H1 (cell line): Measurements from ENCODE around the gene SDSL. TPM values are rescaled to one million over a fixed set of nuclear protein-coding genes. Genes with fewer than 3 reads are reported as not detected.

Experiments used
- CTCF ChIA-PET: fragments of 300-600 bp; sonication (Branson Sonifier 250); formaldehyde crosslinking; loops from one replicate; lab custom pipeline; 2021; ENCODE audit not compliant: partially characterized antibody; lab: Charles Lee
- POLR2A ChIA-PET: fragments of 300-600 bp; sonication (Branson Sonifier 250); formaldehyde crosslinking; loops from one replicate; lab custom pipeline; 2021; ENCODE audit warnings: inconsistent platforms; ENCODE audit not compliant: partially characterized antibody; lab: Charles Lee
- DNase-seq, 2 experiments: peaks; one replicate each; pipeline versions ENCODE4 v3.0.0 to v3.0.0-alpha.2; 2010 to 2022; ENCODE audit warnings: low spot score in 2 of 2, low read depth in 1 of 2, mixed read lengths in 1 of 2
- FAIRE-seq: peaks from 2 replicates; lab custom pipeline; 2011; peaks lifted over from hg19 to GRCh38; lab: Jason Lieb, UNC
- H2AFZ ChIP-seq: 2 replicates; pipeline ENCODE4 v1.8.1; 2012; ENCODE audit warnings: low read length, inconsistent platforms
- H2AK5ac ChIP-seq: 2 replicates; pipeline ENCODE4 v1.6.1; 2013; ENCODE audit warnings: low read depth, low read length
- H2BK120ac ChIP-seq: replicated peaks from 2 replicates; pipeline ENCODE3; 2013; ENCODE audit warnings: low read depth, low read length, inconsistent platforms
- H2BK12ac ChIP-seq: 2 replicates; pipeline ENCODE4 v1.6.1; 2013; ENCODE audit warnings: low read depth, low read length
- H2BK15ac ChIP-seq: 2 replicates; pipeline ENCODE4 v1.6.1; 2013; ENCODE audit warnings: low read length
- H2BK20ac ChIP-seq: 2 replicates; pipeline ENCODE4 v1.6.1; 2013; ENCODE audit warnings: low read length
- H2BK5ac ChIP-seq: 2 replicates; pipeline ENCODE4 v1.6.1; 2013; ENCODE audit warnings: low read depth, low read length
- H3K14ac ChIP-seq: 2 replicates; pipeline ENCODE4 v1.6.1; 2013; ENCODE audit warnings: inconsistent platforms; ENCODE audit not compliant: insufficient read length
- H3K18ac ChIP-seq: 2 replicates; pipeline ENCODE4 v1.6.1; 2013; ENCODE audit warnings: low read length; ENCODE audit errors: extremely low read depth
- H3K23ac ChIP-seq: 2 replicates; pipeline ENCODE4 v1.6.1; 2013; ENCODE audit warnings: inconsistent platforms; ENCODE audit not compliant: insufficient read length
- H3K23me2 ChIP-seq: 2 replicates; pipeline ENCODE4 v1.6.1; 2013; ENCODE audit warnings: low read depth, low read length
- H3K27ac ChIP-seq: 2 replicates; pipeline ENCODE4 v1.6.1; 2011; ENCODE audit warnings: low read depth, low read length, inconsistent platforms
- H3K27me3 ChIP-seq, 4 experiments: replicated peaks in 1 of 4; 1 replicate in 1 of 4; 2 replicates in 3 of 4; pipeline versions ENCODE4 v1.6.1 to v1.8.1; 2011 to 2013; ENCODE audit warnings: low read length in 3 of 4, mild to moderate bottlenecking in 3 of 4, inconsistent platforms in 2 of 4, mixed read lengths in 2 of 4, moderate library complexity in 1 of 4; ENCODE audit not compliant: control insufficient read depth in 3 of 4, insufficient read depth in 3 of 4; ENCODE audit errors: extremely low read depth in 1 of 4
- H3K36me3 ChIP-seq, 4 experiments: 2 replicates each; pipeline versions ENCODE4 v1.6.1 to v1.8.1; 2011 to 2013; ENCODE audit warnings: mild to moderate bottlenecking in 4 of 4, low read length in 3 of 4, moderate library complexity in 2 of 4, control low read depth in 1 of 4, inconsistent platforms in 1 of 4; ENCODE audit not compliant: insufficient read depth in 4 of 4, control insufficient read depth in 2 of 4
- H3K4ac ChIP-seq: replicated peaks from 2 replicates; pipeline ENCODE3; 2013; ENCODE audit warnings: low read length, low read depth, mixed read lengths, inconsistent platforms; ENCODE audit not compliant: insufficient read length
- H3K4me1 ChIP-seq, 4 experiments: replicated peaks in 1 of 4; 1 replicate in 1 of 4; 2 replicates in 3 of 4; pipeline versions ENCODE4 v1.6.1 to v1.8.1; 2011 to 2013; ENCODE audit warnings: low read length in 3 of 4, inconsistent platforms in 2 of 4, mixed read lengths in 1 of 4; ENCODE audit not compliant: insufficient read depth in 4 of 4, control insufficient read depth in 3 of 4
- H3K4me2 ChIP-seq, 2 experiments: 2 replicates each; pipeline versions ENCODE4 v1.6.1 to v1.8.1; 2011 to 2013; ENCODE audit warnings: low read depth in 2 of 2, low read length in 2 of 2, control low read depth in 1 of 2, inconsistent platforms in 1 of 2, mild to moderate bottlenecking in 1 of 2; ENCODE audit not compliant: insufficient read depth in 1 of 2
- H3K4me3 ChIP-seq, 4 experiments: fragments of 200-600, 300-600 bp in 1 of 4; sonication (generic), shearing (Covaris generic), sonication (Bioruptor Twin) in 1 of 4; 2 replicates each; pipeline versions ENCODE4 v1.5.1 to v1.8.1; 2011 to 2016; ENCODE audit warnings: low read length in 4 of 4, low read depth in 3 of 4, control low read depth in 2 of 4, inconsistent platforms in 2 of 4, mild to moderate bottlenecking in 2 of 4, mixed read lengths in 1 of 4, moderate library complexity in 1 of 4; ENCODE audit not compliant: insufficient read depth in 2 of 4; ENCODE audit errors: extremely low read depth in 1 of 4
- H3K56ac ChIP-seq: replicated peaks from 2 replicates; pipeline ENCODE3; 2013; ENCODE audit warnings: low read depth, mild to moderate bottlenecking, mixed read lengths, low read length, inconsistent platforms; ENCODE audit not compliant: insufficient read length
- H3K79me1 ChIP-seq: 2 replicates; pipeline ENCODE4 v1.6.1; 2013; ENCODE audit warnings: low read depth, low read length, control low read depth
- H3K79me2 ChIP-seq, 2 experiments: 2 replicates each; pipeline versions ENCODE4 v1.6.1 to v1.8.1; 2012 to 2013; ENCODE audit warnings: low read length in 2 of 2, mild to moderate bottlenecking in 2 of 2, inconsistent platforms in 1 of 2; ENCODE audit not compliant: insufficient read depth in 2 of 2, control insufficient read depth in 1 of 2
- H3K9ac ChIP-seq, 4 experiments: replicated peaks in 1 of 4; 1 replicate in 1 of 4; 2 replicates in 3 of 4; pipeline versions ENCODE4 v1.6.1 to v1.8.1; 2011 to 2013; ENCODE audit warnings: low read depth in 3 of 4, low read length in 3 of 4, control low read depth in 2 of 4, mild to moderate bottlenecking in 2 of 4, moderate library complexity in 2 of 4, inconsistent platforms in 1 of 4; ENCODE audit errors: extremely low read depth in 1 of 4
- H3K9me3 ChIP-seq, 2 experiments: 2 replicates each; pipeline versions ENCODE4 v1.6.1 to v1.8.1; 2012 to 2013; ENCODE audit warnings: mild to moderate bottlenecking in 2 of 2, moderate library complexity in 2 of 2, control low read depth in 1 of 2, inconsistent platforms in 1 of 2, low read depth in 1 of 2, low read length in 1 of 2, mixed read lengths in 1 of 2; ENCODE audit not compliant: insufficient read depth in 2 of 2
- H4K20me1 ChIP-seq, 2 experiments: replicated peaks in 1 of 2; 2 replicates each; pipeline versions ENCODE3 to v1.8.1; 2011 to 2013; ENCODE audit warnings: inconsistent platforms in 2 of 2, low read length in 2 of 2, mild to moderate bottlenecking in 1 of 2; ENCODE audit not compliant: insufficient read depth in 2 of 2, control insufficient read depth in 1 of 2
- H4K5ac ChIP-seq: 2 replicates; pipeline ENCODE4 v1.6.1; 2013; ENCODE audit warnings: low read length, low read depth, mixed read lengths, inconsistent platforms; ENCODE audit not compliant: insufficient read length
- H4K8ac ChIP-seq: 2 replicates; pipeline ENCODE4 v1.8.0; 2013; ENCODE audit warnings: mild to moderate bottlenecking, moderate library complexity, low read length, inconsistent platforms; ENCODE audit not compliant: insufficient read depth; ENCODE audit errors: extremely low read depth
- H4K91ac ChIP-seq: replicated peaks from 2 replicates; pipeline ENCODE3; 2013; ENCODE audit warnings: low read length, mixed read lengths, inconsistent platforms; ENCODE audit not compliant: insufficient read length
- CEBPB ChIP-seq: IDR thresholded peaks from 2 replicates; pipeline ENCODE4 v1.6.1; 2012; ENCODE audit warnings: low read depth, low read length
- SP2 ChIP-seq: IDR thresholded peaks from 2 replicates; pipeline ENCODE4 v1.6.1; 2012; ENCODE audit warnings: mild to moderate bottlenecking, low read length, inconsistent platforms
- WGBS, 2 experiments: shearing (Covaris generic) in 1 of 2; methylation state at CpG; one replicate each; pipeline versions ENCODE4 v1.1.6 to v1.1.7; 2013 to 2015; ENCODE audit warnings: low lambda C conversion rate in 2 of 2, mixed read lengths in 2 of 2, inconsistent platforms in 1 of 2, low coverage in 1 of 2, missing lambda C conversion rate in 1 of 2; ENCODE audit not compliant: insufficient replicate concordance in 2 of 2, insufficient coverage in 1 of 2, insufficient read length in 1 of 2; ENCODE audit errors: extremely low coverage in 1 of 2, missing lambda C conversion rate in 1 of 2; 5-methylcytosine and 5-hydroxymethylcytosine counted together
- polyA plus RNA-seq, 7 experiments: library from polyadenylated mRNA; depleted of rRNA in 3 of 7; stranded (reverse) in 5 of 7; unstranded in 2 of 7; fragments of >200 nt in 5 of 7; fragments of 200-250 nt in 2 of 7; gene quantifications; 1 replicate in 5 of 7; 2 replicates in 1 of 7; 4 replicates in 1 of 7; pipeline versions ENCODE4 v1.2.1 to v1.2.3, GENCODE V29; 2011 to 2013; ENCODE audit warnings: missing spikeins in 2 of 7, mixed read lengths in 2 of 7
- total RNA-seq: library from RNA; stranded (reverse); fragmentation: NEBNext Ultra II Directional; extraction: Animal tissue kit (Norgen Biotek cat#: 25700); gene quantifications from 2 replicates; pipeline ENCODE4 v1.2.1, GENCODE V29; 2021

The SDSL gene
- total and polyA plus RNA-seq, 2 of the 8 experiments (the other 6 are each of a cell fraction or from before 2014, with no cell fraction given): 0.69 to 1.3 TPM

DNA sequence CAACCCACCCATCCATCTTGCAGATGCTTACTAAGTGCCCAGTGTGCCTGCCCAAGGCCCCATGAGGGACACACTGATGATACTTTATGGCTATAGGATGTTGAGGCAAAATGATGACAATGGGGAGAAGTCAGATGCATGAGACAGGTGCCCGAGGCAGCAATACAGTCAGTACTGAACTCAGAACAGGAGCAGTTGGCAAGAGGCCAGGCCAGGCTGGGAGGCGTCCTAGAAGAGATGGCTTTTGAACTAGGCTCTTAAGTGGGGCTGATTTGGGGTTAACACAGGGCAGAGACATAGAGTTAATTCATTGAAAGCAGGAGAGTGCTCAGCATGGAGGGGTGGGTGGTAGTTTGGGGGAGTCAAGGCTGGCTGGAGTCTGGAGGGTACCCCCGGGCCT, 48.2 kb upstream of the SDSL start:
- WGBS, 2 experiments: 86% methylated on average over 3 of the region's 3 CpGs; no CpG with 5 or more reads in 1 of the 2 experiments
- Histone ChIP-seq H3K79me1 (peaks cover 4% of the 10 kb centered on the region; the same call in 1 of the 2 replicates), H2AK5ac (no peak overlapping the region), H4K8ac (no peak overlapping the region), H3K27me3 (no peaks in the 10 kb centered on the region), H3K23ac (no peak overlapping the region), H3K18ac (no peak overlapping the region), H3K14ac (no peak overlapping the region), H3K79me2 (no peaks in the 10 kb centered on the region), H4K20me1 (peaks cover 0 to 7% of the 10 kb centered on the region in 2 experiments), H3K9me3 (no peaks in the 10 kb centered on the region), H2BK12ac (no peak overlapping the region), H3K4ac (no peak overlapping the region), H2BK5ac (no peak overlapping the region), H4K91ac (no peak overlapping the region), H2AFZ (no peak overlapping the region), H3K23me2 (peaks cover 5% of the 10 kb centered on the region; the same call in 1 of the 2 replicates), H3K4me3 (no peak overlapping the region), H3K27ac (no peak overlapping the region), H4K5ac (no peak overlapping the region), H2BK120ac (no peak overlapping the region), H3K36me3 (peaks cover 0 to 7% (median 0%) of the 10 kb centered on the region in 4 experiments; a peak in 5 of 8 replicates), H3K56ac (no peak overlapping the region), H2BK20ac (no peak overlapping the region), H3K9ac (no peak overlapping the region; a peak in 1 of 7 replicates), H2BK15ac (no peak overlapping the region), H3K4me2 (no peak overlapping the region), H3K4me1 (no peaks in the 10 kb centered on the region)
- no peak for DNase-seq
- POLR2A ChIA-PET: no interaction called here
- no peak for FAIRE-seq
- CTCF ChIA-PET: interaction anchor here (1.2 kb wide), 1 partner anchor 14 kb away, joined by 3 read pairs; no protein-coding TSS in a partner anchor
- no peak for TF ChIP-seq SP2
- no peak for TF ChIP-seq CEBPB
